ENCODE results near the gene LCN12.

LCN12 gene

GRCh38 chr9:136947955-136948510, 4.0 kb upstream of the LCN12 start:
- no peak overlapping the region for H3K27ac ChIP-seq (replicated peaks)
- no peak for TF ChIP-seq REST (IDR thresholded peaks at IDR 0.05; ENCODE audit: insufficient replicate concordance, low read depth)
- TF ChIP-seq SPI1 (IDR thresholded peaks at IDR 0.05; ENCODE audit: borderline replicate concordance, low read depth), result no peak
- TF ChIP-seq GABPA (IDR thresholded peaks at IDR 0.05; ENCODE audit: low read depth), result no peak
- H3K4me3 ChIP-seq (replicated peaks; ENCODE audit: insufficient read depth, low read length), result no peak overlapping the region
- DNase-seq (ENCODE audit: low read depth in 1 of 2, low spot score in 1 of 2), result peak in 1 of 2 experiments; percentile 40
- no peaks in the 10 kb centered on the region for H3K27me3 ChIP-seq (ENCODE audit: insufficient read depth, poor library complexity, severe bottlenecking)

- no peak for DNase-seq (ENCODE audit: low read depth in 1 of 2, low spot score in 1 of 2)
- TF ChIP-seq REST (IDR thresholded peaks at IDR 0.05; ENCODE audit: insufficient replicate concordance, low read depth) (no peak), SPI1 (IDR thresholded peaks at IDR 0.05; ENCODE audit: borderline replicate concordance, low read depth) (no peak), POLR2AphosphoS5 (IDR thresholded peaks at IDR 0.05; ENCODE audit: low read depth) (no peak), GABPA (IDR thresholded peaks at IDR 0.05; ENCODE audit: low read depth) (no peak)
- TF ChIP-seq, protein P1, sequence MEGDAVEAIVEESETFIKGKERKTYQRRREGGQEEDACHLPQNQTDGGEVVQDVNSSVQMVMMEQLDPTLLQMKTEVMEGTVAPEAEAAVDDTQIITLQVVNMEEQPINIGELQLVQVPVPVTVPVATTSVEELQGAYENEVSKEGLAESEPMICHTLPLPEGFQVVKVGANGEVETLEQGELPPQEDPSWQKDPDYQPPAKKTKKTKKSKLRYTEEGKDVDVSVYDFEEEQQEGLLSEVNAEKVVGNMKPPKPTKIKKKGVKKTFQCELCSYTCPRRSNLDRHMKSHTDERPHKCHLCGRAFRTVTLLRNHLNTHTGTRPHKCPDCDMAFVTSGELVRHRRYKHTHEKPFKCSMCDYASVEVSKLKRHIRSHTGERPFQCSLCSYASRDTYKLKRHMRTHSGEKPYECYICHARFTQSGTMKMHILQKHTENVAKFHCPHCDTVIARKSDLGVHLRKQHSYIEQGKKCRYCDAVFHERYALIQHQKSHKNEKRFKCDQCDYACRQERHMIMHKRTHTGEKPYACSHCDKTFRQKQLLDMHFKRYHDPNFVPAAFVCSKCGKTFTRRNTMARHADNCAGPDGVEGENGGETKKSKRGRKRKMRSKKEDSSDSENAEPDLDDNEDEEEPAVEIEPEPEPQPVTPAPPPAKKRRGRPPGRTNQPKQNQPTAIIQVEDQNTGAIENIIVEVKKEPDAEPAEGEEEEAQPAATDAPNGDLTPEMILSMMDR (IDR thresholded peaks at IDR 0.05; ENCODE audit: insufficient read depth, low read length), result no peak
- peak overlapping the region; percentile 77 for H3K27ac ChIP-seq (replicated peaks)
- no peaks in the 10 kb centered on the region for H3K27me3 ChIP-seq (ENCODE audit: insufficient read depth, poor library complexity, severe bottlenecking)
- H3K4me3 ChIP-seq (replicated peaks; ENCODE audit: insufficient read depth, low read length), result peak overlapping the region; percentile 66
These were observed 2.7 kb upstream of the LCN12 start for GRCh38 chr9:136949239-136949816.

DNA sequence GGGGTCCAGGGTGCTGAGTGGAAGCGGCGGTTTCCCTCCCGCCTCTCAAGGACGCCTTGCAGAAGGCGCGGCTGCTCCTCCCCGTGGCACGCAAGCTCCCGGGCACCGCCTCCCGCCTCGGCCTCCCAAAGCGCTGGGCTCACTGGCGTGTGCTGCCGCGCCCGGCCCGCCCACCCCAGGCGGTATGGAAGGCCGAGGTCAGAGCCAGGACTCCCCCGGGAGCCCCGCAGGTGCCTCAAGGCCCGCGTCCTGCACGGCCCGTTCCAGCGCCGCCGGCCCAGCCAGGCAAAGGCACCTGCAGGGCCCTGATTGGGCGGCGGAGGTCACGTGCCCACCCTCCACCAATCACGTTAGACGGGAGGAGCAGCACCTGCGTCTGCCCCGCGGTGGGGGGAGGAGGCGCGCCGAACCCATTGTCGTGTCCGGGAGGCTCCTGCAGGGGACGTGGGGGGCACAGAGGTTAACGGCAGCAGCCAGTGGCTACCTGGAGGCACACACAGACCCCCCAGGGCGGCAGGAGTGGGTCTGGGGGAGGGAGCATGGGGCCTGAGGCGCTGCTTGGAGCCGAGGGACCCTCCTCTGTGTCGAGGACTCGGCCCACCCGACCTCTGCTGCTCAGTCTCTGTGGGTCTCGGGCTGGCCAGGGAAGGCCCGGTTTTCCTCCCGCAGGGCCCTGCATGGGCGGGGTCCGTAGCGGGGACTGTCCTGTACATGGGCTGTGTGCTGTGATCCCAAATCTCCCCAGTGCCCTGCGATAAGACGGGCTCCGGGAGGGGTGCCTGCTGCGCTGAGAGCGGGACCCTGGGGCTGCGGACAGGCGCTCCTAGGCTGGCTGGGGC, 2.0 kb upstream of the LCN12 start:
- peak; percentile 96 for DNase-seq (ENCODE audit: low read depth in 1 of 2, low spot score in 1 of 2)
- Histone ChIP-seq H3K4me3 (replicated peaks; ENCODE audit: insufficient read depth, low read length) (peak overlapping the region; percentile 66), H3K27ac (replicated peaks) (peak overlapping the region; percentile 77), H3K27me3 (ENCODE audit: insufficient read depth, poor library complexity, severe bottlenecking) (no peaks in the 10 kb centered on the region)
- TF ChIP-seq GABPA (IDR thresholded peaks at IDR 0.05; ENCODE audit: low read depth), result no peak
- TF ChIP-seq POLR2AphosphoS5 (IDR thresholded peaks at IDR 0.05; ENCODE audit: low read depth), result peak; percentile 78; the same call in 1 of the 2 replicates

- DNase-seq (ENCODE audit: low read depth in 1 of 2, low spot score in 1 of 2), result no peak
- TF ChIP-seq SPI1 (IDR thresholded peaks at IDR 0.05; ENCODE audit: borderline replicate concordance, low read depth) (no peak), GABPA (IDR thresholded peaks at IDR 0.05; ENCODE audit: low read depth) (no peak), REST (IDR thresholded peaks at IDR 0.05; ENCODE audit: insufficient replicate concordance, low read depth) (no peak), POLR2AphosphoS5 (IDR thresholded peaks at IDR 0.05; ENCODE audit: low read depth) (no peak)
- TF ChIP-seq, protein P1 (IDR thresholded peaks at IDR 0.05; ENCODE audit: insufficient read depth, low read length), result no peak
- Histone ChIP-seq H3K27me3 (ENCODE audit: insufficient read depth, poor library complexity, severe bottlenecking) (no peaks in the 10 kb centered on the region), H3K27ac (replicated peaks) (peak overlapping the region; percentile 77), H3K4me3 (replicated peaks; ENCODE audit: insufficient read depth, low read length) (peak overlapping the region; percentile 66)
These were observed 1.3 kb upstream of the LCN12 start for GRCh38 chr9:136950656-136951276.

All from HL-60 (cell line).